ENCODE results near the gene EEA1. TPM values are rescaled to one million over a fixed set of nuclear protein-coding genes. Genes with fewer than 3 reads are reported as not detected.

EEA1 gene
- total RNA-seq, 4 donors from 2014 or later = 18.6 to 28.7 (median 20.8) TPM

- no peak for TF ChIP-seq CTCF (IDR thresholded peaks at IDR 0.05 in 4 of 5, conservative IDR thresholded peaks at IDR 0.05 in 1 of 5)
- no peak for TF ChIP-seq POLR2A (IDR thresholded peaks at IDR 0.05)
- Histone ChIP-seq H3K4me1 (peaks cover 0 to 6% of the 10 kb centered on the region in 2 donors), H3K27ac (no peak overlapping the region), H3K27me3 (no peaks in the 10 kb centered on the region), H3K9me3 (no peaks in the 10 kb centered on the region), H3K36me3 (no peaks in the 10 kb centered on the region), H3K4me3 (no peak overlapping the region)
- DNase-seq (no peak), ATAC-seq (no peak)
- in situ Hi-C loops (cut with MboI; ENCODE audit: low sequenced_read_pairs in 4 of 4) = loop anchor here in 1 of 4 donors (25.0 kb wide), 1 partner anchor 146 kb away; no protein-coding TSS in a partner anchor
- intact Hi-C loops (cut with DNase I; ENCODE audit: low total_unique reads) = no loop called here
These were observed 4.5 kb upstream of the EEA1 start for GRCh38 chr12:92933606-92934005.

GRCh38 chr12:92930421-92930820, 1.3 kb upstream of the EEA1 start:
- intact Hi-C loops (cut with DNase I; ENCODE audit: low total_unique reads) = no loop called here
- in situ Hi-C loops (cut with MboI; ENCODE audit: low sequenced_read_pairs in 4 of 4) = loop anchor here in 1 of 4 donors (25.0 kb wide), 1 partner anchor 143 kb away; no protein-coding TSS in a partner anchor
- ATAC-seq (no peak), DNase-seq (no peak)
- Histone ChIP-seq H3K4me1 (peaks cover 27 to 29% of the 10 kb centered on the region in 2 donors), H3K36me3 (no peaks in the 10 kb centered on the region), H3K27me3 (no peaks in the 10 kb centered on the region), H3K9me3 (no peaks in the 10 kb centered on the region), H3K4me3 (peak overlapping the region in 3 of 4 donors; percentile 60 to 92 (median 69)), H3K27ac (peak overlapping the region; percentile 92 to 100 (median 96))
- TF ChIP-seq CTCF (IDR thresholded peaks at IDR 0.05 in 4 of 5, conservative IDR thresholded peaks at IDR 0.05 in 1 of 5) (no peak), POLR2A (IDR thresholded peaks at IDR 0.05) (no peak)

- Histone ChIP-seq H3K4me1 (peaks cover 31 to 34% of the 10 kb centered on the region in 2 donors), H3K4me3 (peak overlapping the region; percentile 60 to 92 (median 72)), H3K9me3 (no peaks in the 10 kb centered on the region), H3K27ac (peak overlapping the region; percentile 92 to 100 (median 96)), H3K36me3 (no peaks in the 10 kb centered on the region), H3K27me3 (no peaks in the 10 kb centered on the region)
- TF ChIP-seq POLR2A (IDR thresholded peaks at IDR 0.05) (no peak), CTCF (IDR thresholded peaks at IDR 0.05 in 4 of 5, conservative IDR thresholded peaks at IDR 0.05 in 1 of 5) (no peak)
- no peak for DNase-seq
- in situ Hi-C loops (cut with MboI; ENCODE audit: low sequenced_read_pairs in 4 of 4) = loop anchor here in 1 of 4 donors (25.0 kb wide), 1 partner anchor 143 kb away; no protein-coding TSS in a partner anchor
- intact Hi-C loops (cut with DNase I; ENCODE audit: low total_unique reads) = loop anchor here (5.0 kb wide), 4 partner anchors 63 to 882 kb away; no protein-coding TSS in a partner anchor
- no peak for ATAC-seq
These were observed 888 bp upstream of the EEA1 start for GRCh38 chr12:92929983-92930382.

GRCh38 chr12:92928421-92928961, 604 bp downstream of the EEA1 start:
- H3K4me1 ChIP-seq = peaks cover 39 to 49% of the 10 kb centered on the region in 2 donors
- intact Hi-C loops (cut with DNase I; ENCODE audit: low total_unique reads) = loop anchor here (5.0 kb wide), 4 partner anchors 61 to 884 kb away; no protein-coding TSS in a partner anchor
- no peaks in the 10 kb centered on the region for H3K36me3 ChIP-seq
- no peak for TF ChIP-seq POLR2A (IDR thresholded peaks at IDR 0.05)
- no peak for TF ChIP-seq CTCF (IDR thresholded peaks at IDR 0.05 in 4 of 5, conservative IDR thresholded peaks at IDR 0.05 in 1 of 5)
- peak overlapping the region; percentile 69 to 92 (median 86) for H3K4me3 ChIP-seq
- ATAC-seq (peak; percentile 49 to 51), DNase-seq (peak in 1 of 2 donors; percentile 31)
- no peaks in the 10 kb centered on the region for H3K9me3 ChIP-seq
- H3K27me3 ChIP-seq = no peaks in the 10 kb centered on the region
- peak overlapping the region; percentile 94 to 100 (median 99) for H3K27ac ChIP-seq
- in situ Hi-C loops (cut with MboI; ENCODE audit: low sequenced_read_pairs in 4 of 4) = loop anchor here in 1 of 4 donors (25.0 kb wide), 1 partner anchor 141 kb away; no protein-coding TSS in a partner anchor

Measured in gastrocnemius medialis (tissue), 4 donors.